ENCODE measurements around the gene TSFM.

- TF ChIP-seq CTCF (IDR thresholded peaks at IDR 0.05; ENCODE audit: borderline replicate concordance, extremely low read depth, low read length, poor library complexity, severe bottlenecking), result peak; percentile 85
- TF ChIP-seq EZH2 (IDR thresholded peaks at IDR 0.05; ENCODE audit: borderline replicate concordance, low read depth, low read length, severe bottlenecking), result no peak
Measured at GRCh38 chr12:57741844-57742738, 40.5 kb upstream of the TSFM start.
